ENCODE results near the gene TMEM131. TPM values are rescaled to one million over a fixed set of nuclear protein-coding genes. Genes with fewer than 3 reads are reported as not detected.

TMEM131 gene
- total RNA-seq, 1 donor from 2014 or later: 43.9 TPM

DNA sequence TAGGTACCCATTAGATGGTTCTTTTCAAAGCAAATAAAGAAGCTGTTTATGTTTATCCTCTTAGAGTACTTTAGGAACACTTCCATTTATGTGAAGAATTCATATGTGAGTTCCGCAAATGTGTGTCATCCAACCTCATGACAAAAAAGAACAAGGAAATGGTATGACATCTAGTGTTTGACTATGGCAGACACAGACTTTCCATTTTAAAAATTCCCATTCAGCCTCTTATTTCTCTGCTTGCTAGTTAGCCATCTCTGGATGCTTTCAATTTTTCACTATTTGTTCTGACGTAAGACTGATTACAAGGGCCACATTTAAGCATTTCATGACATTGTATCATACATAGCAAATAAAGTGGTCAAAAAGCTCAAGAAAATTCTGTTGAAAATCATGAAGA is 179.3 kb downstream of the TMEM131 start:
- no peaks in the 10 kb centered on the region for H3K4me1 Mint-ChIP-seq
- H3K27me3 Mint-ChIP-seq (ENCODE audit: low read depth): no peaks in the 10 kb centered on the region
- H3K36me3 Mint-ChIP-seq (ENCODE audit: low read depth): peaks cover 1% of the 10 kb centered on the region
- no peak for DNase-seq (ENCODE audit: low read depth, low spot score)
- no peak overlapping the region for H3K27ac Mint-ChIP-seq (ENCODE audit: unreplicated experiment)
- H3K4me3 Mint-ChIP-seq: no peak overlapping the region
- TF ChIP-seq, protein P1, sequence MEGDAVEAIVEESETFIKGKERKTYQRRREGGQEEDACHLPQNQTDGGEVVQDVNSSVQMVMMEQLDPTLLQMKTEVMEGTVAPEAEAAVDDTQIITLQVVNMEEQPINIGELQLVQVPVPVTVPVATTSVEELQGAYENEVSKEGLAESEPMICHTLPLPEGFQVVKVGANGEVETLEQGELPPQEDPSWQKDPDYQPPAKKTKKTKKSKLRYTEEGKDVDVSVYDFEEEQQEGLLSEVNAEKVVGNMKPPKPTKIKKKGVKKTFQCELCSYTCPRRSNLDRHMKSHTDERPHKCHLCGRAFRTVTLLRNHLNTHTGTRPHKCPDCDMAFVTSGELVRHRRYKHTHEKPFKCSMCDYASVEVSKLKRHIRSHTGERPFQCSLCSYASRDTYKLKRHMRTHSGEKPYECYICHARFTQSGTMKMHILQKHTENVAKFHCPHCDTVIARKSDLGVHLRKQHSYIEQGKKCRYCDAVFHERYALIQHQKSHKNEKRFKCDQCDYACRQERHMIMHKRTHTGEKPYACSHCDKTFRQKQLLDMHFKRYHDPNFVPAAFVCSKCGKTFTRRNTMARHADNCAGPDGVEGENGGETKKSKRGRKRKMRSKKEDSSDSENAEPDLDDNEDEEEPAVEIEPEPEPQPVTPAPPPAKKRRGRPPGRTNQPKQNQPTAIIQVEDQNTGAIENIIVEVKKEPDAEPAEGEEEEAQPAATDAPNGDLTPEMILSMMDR (conservative IDR thresholded peaks at IDR 0.05): no peak
- no peaks in the 10 kb centered on the region for H3K9me3 Mint-ChIP-seq

DNA sequence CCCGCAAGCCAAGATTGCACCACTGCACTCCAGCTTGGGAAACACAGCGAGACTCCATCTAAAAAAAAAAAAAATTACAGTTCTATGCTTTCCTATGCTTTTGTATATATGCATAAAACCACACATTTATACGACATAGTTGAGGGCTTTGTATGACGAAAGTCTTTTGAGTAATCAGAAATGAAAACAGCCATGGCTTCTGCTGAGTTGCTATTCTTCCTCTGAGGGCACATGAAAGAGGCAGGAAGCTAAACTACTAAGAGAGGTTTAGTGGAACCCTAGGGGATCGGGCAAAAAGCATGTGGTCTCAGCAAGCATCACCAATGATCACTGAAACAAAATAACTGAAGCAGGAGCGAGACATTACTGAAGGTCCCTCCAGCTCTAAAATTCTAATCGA is 182.8 kb downstream of the TMEM131 start:
- TF ChIP-seq, protein P1 (conservative IDR thresholded peaks at IDR 0.05): no peak
- H3K27ac Mint-ChIP-seq (ENCODE audit: unreplicated experiment): no peak overlapping the region
- no peaks in the 10 kb centered on the region for H3K27me3 Mint-ChIP-seq (ENCODE audit: low read depth)
- H3K4me3 Mint-ChIP-seq: no peak overlapping the region
- H3K9me3 Mint-ChIP-seq: no peaks in the 10 kb centered on the region
- no peaks in the 10 kb centered on the region for H3K36me3 Mint-ChIP-seq (ENCODE audit: low read depth)
- no peaks in the 10 kb centered on the region for H3K4me1 Mint-ChIP-seq
- DNase-seq (ENCODE audit: low read depth, low spot score): no peak

DNA sequence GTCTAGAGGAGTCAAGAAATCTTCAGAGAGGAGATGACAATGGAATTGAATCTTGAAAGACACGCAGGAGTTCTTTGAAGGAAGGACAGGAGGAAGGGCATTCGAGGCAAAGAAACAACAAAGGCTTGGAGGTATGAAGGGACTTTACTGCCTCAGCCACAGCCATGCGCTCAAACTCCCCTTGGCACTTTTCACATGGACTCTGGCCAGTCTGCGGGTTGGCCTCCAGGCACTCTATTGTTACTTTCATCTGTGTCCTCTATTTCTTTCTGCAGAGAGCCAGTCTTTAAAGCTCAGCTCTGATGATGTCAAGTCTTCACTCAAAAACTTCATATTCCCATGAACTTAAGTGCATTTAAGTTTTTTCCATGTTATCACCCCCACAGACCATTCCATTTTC is 186.9 kb downstream of the TMEM131 start:
- TF ChIP-seq, protein P1 (conservative IDR thresholded peaks at IDR 0.05): no peak
- Mint-ChIP-seq H3K9me3 (no peaks in the 10 kb centered on the region), H3K27me3 (ENCODE audit: low read depth) (no peaks in the 10 kb centered on the region), H3K27ac (ENCODE audit: unreplicated experiment) (no peak overlapping the region), H3K4me3 (no peak overlapping the region), H3K36me3 (ENCODE audit: low read depth) (no peaks in the 10 kb centered on the region), H3K4me1 (no peaks in the 10 kb centered on the region)
- DNase-seq (ENCODE audit: low read depth, low spot score): no peak

DNA sequence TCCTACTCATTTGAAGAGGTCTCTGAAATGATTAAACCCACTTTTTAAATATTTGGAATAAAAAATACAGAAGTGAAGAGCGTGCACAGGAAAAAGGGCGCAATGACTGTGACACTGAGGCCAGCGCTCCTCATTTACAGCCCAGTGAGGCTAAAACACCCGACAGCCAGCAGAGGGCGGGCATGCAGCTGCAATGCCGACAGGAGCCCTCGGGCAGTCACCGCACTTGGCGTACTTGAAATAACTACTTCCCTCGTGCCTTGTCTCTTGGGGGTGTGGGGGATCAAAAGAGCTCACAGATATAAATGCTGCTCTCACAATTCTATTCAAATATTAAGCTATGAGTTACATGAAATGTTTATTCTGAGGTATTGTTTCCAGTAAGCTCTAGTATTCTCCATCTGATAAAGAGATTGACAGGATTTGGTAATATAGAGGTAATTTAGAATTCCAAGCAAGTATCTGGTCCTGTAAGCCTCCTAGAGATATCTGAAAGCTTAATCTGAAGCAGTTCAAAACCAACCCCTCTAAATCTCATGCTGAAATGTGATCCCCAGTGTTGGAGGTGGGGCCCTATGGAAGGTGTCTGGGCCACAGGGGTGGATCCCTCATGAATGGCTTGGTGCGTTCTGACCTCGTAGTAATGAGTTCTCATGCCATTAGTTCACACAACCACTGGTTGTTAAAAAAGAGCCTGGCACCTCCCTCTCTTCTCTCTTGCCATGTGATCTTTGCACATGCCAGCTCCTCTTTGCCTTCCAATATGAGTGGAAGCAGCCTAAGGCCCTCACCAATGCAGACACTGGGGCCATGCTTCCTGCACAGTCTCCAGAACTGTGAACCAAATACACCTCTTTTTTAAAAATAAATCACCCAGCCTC is 188.8 kb downstream of the TMEM131 start:
- Mint-ChIP-seq H3K4me1 (no peaks in the 10 kb centered on the region), H3K27me3 (ENCODE audit: low read depth) (no peaks in the 10 kb centered on the region), H3K36me3 (ENCODE audit: low read depth) (no peaks in the 10 kb centered on the region), H3K27ac (ENCODE audit: unreplicated experiment) (no peak overlapping the region), H3K4me3 (no peak overlapping the region), H3K9me3 (no peaks in the 10 kb centered on the region)
- peak; percentile 73 for DNase-seq (ENCODE audit: low read depth, low spot score)
- TF ChIP-seq, protein P1 (conservative IDR thresholded peaks at IDR 0.05): peak; percentile 98

DNA sequence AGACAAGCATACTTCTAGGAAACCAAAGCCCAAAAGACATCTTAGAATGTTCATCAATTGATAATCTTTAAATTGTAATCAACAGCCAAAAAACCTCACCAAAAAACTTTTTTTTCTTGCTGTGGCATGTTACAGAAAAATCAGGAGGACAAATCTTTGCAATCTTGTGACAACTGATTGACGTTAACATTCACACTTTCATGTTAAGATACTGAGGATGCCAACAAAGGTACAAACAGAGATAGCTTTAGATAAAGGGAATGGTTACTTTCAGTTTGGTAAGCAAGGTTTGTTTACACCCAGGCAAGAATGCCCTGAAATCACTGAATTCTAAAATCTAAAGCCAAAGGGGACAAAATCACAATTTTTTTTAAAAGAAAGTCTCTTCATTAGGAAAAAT is 190.0 kb downstream of the TMEM131 start:
- Mint-ChIP-seq H3K27ac (ENCODE audit: unreplicated experiment) (no peak overlapping the region), H3K9me3 (no peaks in the 10 kb centered on the region), H3K4me3 (no peak overlapping the region), H3K27me3 (ENCODE audit: low read depth) (no peaks in the 10 kb centered on the region), H3K36me3 (ENCODE audit: low read depth) (no peaks in the 10 kb centered on the region), H3K4me1 (no peaks in the 10 kb centered on the region)
- TF ChIP-seq, protein P1 (conservative IDR thresholded peaks at IDR 0.05): no peak
- DNase-seq (ENCODE audit: low read depth, low spot score): no peak

Data from neural crest cell (in vitro differentiated cells).